ENCODE measurements around the gene ANHX. TPM values are rescaled to one million over a fixed set of nuclear protein-coding genes. Genes with fewer than 3 reads are reported as not detected.

ANHX gene
- total RNA-seq, 1 experiment from 2014 or later = not detected

GRCh38 chr12:133220521-133220920, 15.2 kb downstream of the ANHX start:
- POLR2A ChIA-PET (ENCODE audit: unreplicated experiment) = no interaction called here
- Histone ChIP-seq H3K36me3 (ENCODE audit: low read depth) (no peaks in the 10 kb centered on the region), H3K9me3 (ENCODE audit: insufficient read depth, low read depth) (no peaks in the 10 kb centered on the region; the same call in 1 of the 2 replicates), H3K4me3 (no peak overlapping the region), H3K4me1 (replicated peaks; ENCODE audit: insufficient read depth) (no peaks in the 10 kb centered on the region), H3K79me2 (ENCODE audit: low read depth) (no peaks in the 10 kb centered on the region), H4K20me1 (ENCODE audit: insufficient read depth) (no peaks in the 10 kb centered on the region), H2AFZ (no peak overlapping the region), H3K4me2 (no peak overlapping the region), H3K27ac (no peak overlapping the region), H3F3A (ENCODE audit: insufficient read depth, low read depth) (no peaks in the 10 kb centered on the region), H3K9me2 (ENCODE audit: insufficient read depth) (no peaks in the 10 kb centered on the region), H3K27me3 (ENCODE audit: insufficient read depth, low read depth) (no peaks in the 10 kb centered on the region)
- TF ChIP-seq EZH2 (IDR thresholded peaks at IDR 0.05; ENCODE audit: low read depth) (no peak), CTCF (conservative IDR thresholded peaks at IDR 0.05) (no peak)
- no peak for DNase-seq
- CTCF ChIA-PET = no interaction called here
- no TSS peak for BruUV-seq (replicated peaks)
- intact Hi-C loops (cut with micrococcal nuclease; ENCODE audit: unreplicated experiment) = no loop called here

GRCh38 chr12:133217219-133217618, 18.5 kb downstream of the ANHX start:
- POLR2A ChIA-PET (ENCODE audit: unreplicated experiment) = no interaction called here
- no peaks in the 10 kb centered on the region for H3K36me3 ChIP-seq (ENCODE audit: low read depth)
- BruUV-seq (replicated peaks) = no TSS peak
- peaks cover 7% of the 10 kb centered on the region; the same call in 1 of the 2 replicates for H3K9me3 ChIP-seq (ENCODE audit: insufficient read depth, low read depth)
- no peaks in the 10 kb centered on the region for H3K4me1 ChIP-seq (replicated peaks; ENCODE audit: insufficient read depth)
- intact Hi-C loops (cut with micrococcal nuclease; ENCODE audit: unreplicated experiment) = no loop called here
- H3K9me2 ChIP-seq (ENCODE audit: insufficient read depth) = no peaks in the 10 kb centered on the region
- H3K4me3 ChIP-seq = no peak overlapping the region
- H3K4me2 ChIP-seq = no peak overlapping the region
- H3F3A ChIP-seq (ENCODE audit: insufficient read depth, low read depth) = no peaks in the 10 kb centered on the region
- TF ChIP-seq CTCF (conservative IDR thresholded peaks at IDR 0.05) (no peak), EZH2 (IDR thresholded peaks at IDR 0.05; ENCODE audit: low read depth) (no peak)
- no peak for DNase-seq
- no peak overlapping the region for H2AFZ ChIP-seq
- CTCF ChIA-PET = no interaction called here
- no peaks in the 10 kb centered on the region for H3K27me3 ChIP-seq (ENCODE audit: insufficient read depth, low read depth)
- no peak overlapping the region for H3K27ac ChIP-seq
- no peaks in the 10 kb centered on the region for H3K79me2 ChIP-seq (ENCODE audit: low read depth)
- H4K20me1 ChIP-seq (ENCODE audit: insufficient read depth) = no peaks in the 10 kb centered on the region

- H3K4me2 ChIP-seq = no peak overlapping the region
- no peak for TF ChIP-seq EZH2 (IDR thresholded peaks at IDR 0.05; ENCODE audit: low read depth)
- TF ChIP-seq CTCF (conservative IDR thresholded peaks at IDR 0.05) = no peak
- H3K27me3 ChIP-seq (ENCODE audit: insufficient read depth, low read depth) = no peaks in the 10 kb centered on the region
- peaks cover 8% of the 10 kb centered on the region; the same call in 1 of the 2 replicates for H3K9me3 ChIP-seq (ENCODE audit: insufficient read depth, low read depth)
- H3K4me3 ChIP-seq = no peak overlapping the region
- ChIA-PET CTCF (no interaction called here), POLR2A (ENCODE audit: unreplicated experiment) (no interaction called here)
- BruUV-seq (replicated peaks) = no TSS peak
- no peak overlapping the region for H2AFZ ChIP-seq
- no peaks in the 10 kb centered on the region for H4K20me1 ChIP-seq (ENCODE audit: insufficient read depth)
- H3K4me1 ChIP-seq (replicated peaks; ENCODE audit: insufficient read depth) = no peaks in the 10 kb centered on the region
- no peaks in the 10 kb centered on the region for H3K79me2 ChIP-seq (ENCODE audit: low read depth)
- intact Hi-C loops (cut with micrococcal nuclease; ENCODE audit: unreplicated experiment) = no loop called here
- H3F3A ChIP-seq (ENCODE audit: insufficient read depth, low read depth) = no peaks in the 10 kb centered on the region
- DNase-seq = no peak
- no peak overlapping the region for H3K27ac ChIP-seq
- no peaks in the 10 kb centered on the region for H3K36me3 ChIP-seq (ENCODE audit: low read depth)
- H3K9me2 ChIP-seq (ENCODE audit: insufficient read depth) = no peaks in the 10 kb centered on the region
Measured at GRCh38 chr12:133215724-133216123, 20.0 kb downstream of the ANHX start.

All from PC-9 (cell line).